ENCODE data around the gene RADX. TPM values are rescaled to one million over a fixed set of nuclear protein-coding genes. Genes with fewer than 3 reads are reported as not detected.

Gene RADX
- total RNA-seq (1 to 10 TPM in 8 of 9 donors, under 1 TPM in 1; 0.60 to 8.2 (median 3.5) TPM), polyA plus RNA-seq (10 to 100 TPM in 1 of 3 donors, 1 to 10 TPM in 2; 7.5 to 39.9 (median 9.9) TPM)
- long read RNA-seq, donor 1 = 0 reads
- long read RNA-seq, donor 2 = 0 reads
- long read RNA-seq, donor 3 = 0 reads
- long read RNA-seq, donor 4 = 0 reads
- long read RNA-seq, donor 5 = 0 reads
- long read RNA-seq, donor 6, partial matches to known transcripts = 1 of 2 reads
- long read RNA-seq, donor 6, other reads (novel, unspliced or antisense) = 0 of 2 reads
- long read RNA-seq, donor 7 = 0 reads
- long read RNA-seq, donor 8, partial matches to known transcripts = 0 of 1 reads
- long read RNA-seq, donor 8, other reads (novel, unspliced or antisense) = 0 of 1 reads
- long read RNA-seq, donor 9 = 0 reads
- long read RNA-seq, donor 10, partial matches to known transcripts = 0 of 1 reads
- long read RNA-seq, donor 10, other reads (novel, unspliced or antisense) = 0 of 1 reads

GRCh38 chrX:106611679-106612392 is at the start of gene RADX:
TSS of gene RADX (plus strand) at chrX:106611978. CDS start at chrX:106612081, 103 bp downstream.
- TF ChIP-seq CTCF (IDR thresholded peaks at IDR 0.05) (no peak), POLR2A (IDR thresholded peaks at IDR 0.05) (peak in 1 of 2 donors; percentile 72)
- WGBS, 4 donors = 0 to 37% (median 17%) methylated on average over 3 to 46 of the region's 46 CpGs
- Histone ChIP-seq H3K4me1 (replicated peaks in 1 of 2) (no peaks in the 10 kb centered on the region), H3K27ac (peak within 1 kb of the TSS in 2 of 5 donors; percentile 40 to 51), H3K4me3 (peak within 1 kb of the TSS in 3 of 4 donors; percentile 7 to 57 (median 18)), H3K36me3 (replicated peaks in 1 of 2) (no peaks in the 10 kb centered on the region), H3K9me3 (replicated peaks in 1 of 3) (no peaks in the 10 kb centered on the region), H3K27me3 (peaks cover 5% of the 10 kb centered on the region)
- DNase-seq = peak; percentile 83 to 93 (median 85)
- intact Hi-C loops (cut with DNase I) = no loop called here

GRCh38 chrX:106564986-106565385 is 46.8 kb upstream of the RADX start:
- H3K4me3 ChIP-seq = no peak overlapping the region
- no peaks in the 10 kb centered on the region for H3K9me3 ChIP-seq (replicated peaks in 1 of 3)
- WGBS, 4 donors = 52 to 71% (median 67%) methylated on average over 2 of the region's 2 CpGs
- H3K36me3 ChIP-seq (replicated peaks in 1 of 2) = no peaks in the 10 kb centered on the region
- intact Hi-C loops (cut with DNase I) = no loop called here
- peaks cover 29% of the 10 kb centered on the region for H3K27me3 ChIP-seq
- no peak for DNase-seq
- TF ChIP-seq CTCF (IDR thresholded peaks at IDR 0.05) (no peak), POLR2A (IDR thresholded peaks at IDR 0.05) (no peak)
- H3K4me1 ChIP-seq (replicated peaks in 1 of 2) = no peaks in the 10 kb centered on the region
- H3K27ac ChIP-seq = no peak overlapping the region

GRCh38 chrX:106566362-106566761 is 45.4 kb upstream of the RADX start:
- TF ChIP-seq POLR2A (IDR thresholded peaks at IDR 0.05) (no peak), CTCF (IDR thresholded peaks at IDR 0.05) (no peak)
- H3K4me1 ChIP-seq (replicated peaks in 1 of 2) = no peaks in the 10 kb centered on the region
- H3K27ac ChIP-seq = no peak overlapping the region
- 70 to 82% (median 79%) methylated on average over 3 to 8 of the region's 8 CpGs for WGBS, 4 donors
- intact Hi-C loops (cut with DNase I) = no loop called here
- H3K36me3 ChIP-seq (replicated peaks in 1 of 2) = no peaks in the 10 kb centered on the region
- peaks cover 29% of the 10 kb centered on the region for H3K27me3 ChIP-seq
- DNase-seq = no peak
- H3K9me3 ChIP-seq (replicated peaks in 1 of 3) = no peaks in the 10 kb centered on the region
- H3K4me3 ChIP-seq = no peak overlapping the region

- Histone ChIP-seq H3K36me3 (replicated peaks in 1 of 2) (no peaks in the 10 kb centered on the region), H3K27ac (no peak overlapping the region), H3K4me3 (no peak overlapping the region), H3K9me3 (replicated peaks in 1 of 3) (no peaks in the 10 kb centered on the region), H3K4me1 (replicated peaks in 1 of 2) (no peaks in the 10 kb centered on the region), H3K27me3 (peaks cover 9% of the 10 kb centered on the region)
- TF ChIP-seq CTCF (IDR thresholded peaks at IDR 0.05) (no peak), POLR2A (IDR thresholded peaks at IDR 0.05) (no peak)
- no peak for DNase-seq
- intact Hi-C loops (cut with DNase I) = no loop called here
- WGBS, 4 donors = 56 to 78% (median 71%) methylated on average over 1 of the region's 1 CpG
Observed at GRCh38 chrX:106581856-106582255, 29.9 kb upstream of the RADX start.
